GM19463 (cell line): Measurements from ENCODE around the gene LDLRAD4.

Experiments
- ATAC-seq: cut with Tn5 transposase; IDR thresholded peaks from one replicate; pipeline ENCODE4 v1.9.1; 2021; ENCODE audit warnings: mild to moderate bottlenecking, moderate library complexity; ENCODE audit not compliant: unreplicated experiment

Gene LDLRAD4

DNA sequence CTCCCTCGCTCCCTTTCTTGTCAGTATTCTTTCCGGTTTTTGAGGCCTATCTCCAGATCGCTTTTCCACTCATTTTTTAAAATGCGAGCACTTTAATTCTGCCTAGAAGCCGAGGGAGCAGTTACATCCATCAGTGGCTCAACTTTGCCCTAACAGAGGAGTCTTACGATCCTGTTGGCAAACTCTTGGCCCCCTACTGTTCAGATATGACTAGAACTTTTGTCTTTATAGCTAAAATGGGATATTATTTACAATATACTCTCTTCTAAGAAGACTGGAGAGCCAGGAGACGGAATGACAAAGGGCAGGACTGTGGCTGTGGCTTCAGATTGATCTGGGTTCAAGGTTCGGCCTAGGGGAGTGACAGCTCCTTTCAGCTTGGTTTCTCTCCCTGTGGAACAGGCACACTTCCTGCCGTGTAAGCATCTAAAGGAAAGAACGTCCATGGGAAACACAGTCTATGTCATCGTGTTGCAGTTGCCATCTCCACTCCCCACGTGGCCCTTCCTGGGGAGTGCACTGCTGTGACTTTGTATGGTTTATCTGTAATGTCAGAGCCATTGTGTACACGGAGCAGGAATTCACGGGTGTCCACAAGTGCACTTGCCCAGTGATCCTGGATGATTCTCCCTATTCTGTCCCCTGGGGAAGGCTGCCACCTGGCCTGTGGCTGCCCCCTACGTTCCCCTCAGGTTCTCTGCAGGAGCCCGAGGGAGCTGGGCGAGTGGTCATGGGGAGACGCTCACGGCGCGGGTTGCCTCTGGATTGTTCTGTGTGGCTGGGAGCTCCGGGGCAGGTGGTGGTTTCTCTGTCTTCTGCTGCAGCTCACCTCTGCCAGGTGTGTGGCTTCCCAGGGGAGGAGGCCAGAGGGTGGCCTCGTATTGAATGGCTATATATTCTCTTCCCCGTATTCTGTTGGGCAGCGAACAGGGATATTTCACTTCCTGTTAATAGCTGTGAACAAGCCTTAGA is 222.0 kb downstream of the LDLRAD4 start:
- no peak for ATAC-seq

DNA sequence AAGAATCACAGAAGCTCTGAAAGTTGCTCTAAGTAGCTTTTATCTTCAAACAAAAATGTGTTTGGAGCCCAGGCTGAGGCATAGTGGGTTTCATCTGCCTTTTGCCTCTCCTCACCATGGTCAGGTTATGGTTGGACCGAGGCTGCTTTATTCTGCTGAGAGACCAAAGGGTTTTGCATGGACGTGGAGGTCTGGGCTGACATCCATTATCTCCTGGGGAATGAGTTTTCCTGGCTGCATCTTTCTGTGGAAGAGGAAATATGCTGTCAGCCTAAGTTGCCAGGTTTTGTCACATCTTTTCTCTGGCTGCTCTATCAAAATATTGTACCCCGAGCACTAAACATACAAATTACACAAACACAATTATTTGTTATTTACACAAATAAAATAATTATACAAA is 223.2 kb downstream of the LDLRAD4 start:
- no peak for ATAC-seq

DNA sequence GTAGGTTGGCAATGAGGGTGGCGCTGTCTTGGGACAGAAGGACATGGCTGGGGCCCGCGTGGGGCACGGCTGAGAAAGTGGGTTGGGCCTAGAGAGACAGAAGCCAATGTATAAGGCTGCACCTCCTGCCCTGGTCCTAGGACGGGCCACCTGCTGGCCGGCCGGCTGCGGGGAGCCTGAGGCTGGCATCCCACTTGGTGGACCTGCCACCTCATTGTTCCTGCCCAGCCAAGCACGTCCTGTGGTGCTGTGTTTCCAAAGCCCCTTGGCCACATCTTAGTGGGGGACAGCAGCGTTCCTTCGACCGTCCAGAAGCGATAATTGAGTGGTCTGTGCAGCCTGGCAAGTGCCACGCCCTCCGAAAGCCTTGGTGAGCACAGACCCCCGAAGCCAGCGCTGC is 223.9 kb downstream of the LDLRAD4 start:
- no peak for ATAC-seq

DNA sequence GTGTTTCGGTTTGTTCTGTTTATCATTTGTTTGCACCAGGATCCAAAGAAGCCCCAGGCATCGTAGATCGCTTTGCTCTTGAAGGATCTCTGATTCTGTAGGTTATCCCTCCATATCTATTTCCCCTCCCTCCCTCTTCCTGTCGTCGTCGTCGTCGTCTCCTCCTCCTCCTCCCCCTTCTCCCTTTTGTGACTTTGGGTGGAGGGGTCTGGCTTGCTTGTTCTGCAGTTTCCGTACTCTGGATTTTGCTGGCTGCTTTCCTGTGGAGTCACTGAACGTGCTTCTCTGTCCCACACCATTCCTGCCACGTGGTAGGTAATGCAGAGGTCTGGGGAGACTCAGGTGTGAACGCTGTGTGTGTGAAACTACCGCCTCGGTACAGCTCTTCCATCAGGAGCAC is 225.0 kb downstream of the LDLRAD4 start:
- ATAC-seq: no peak

DNA sequence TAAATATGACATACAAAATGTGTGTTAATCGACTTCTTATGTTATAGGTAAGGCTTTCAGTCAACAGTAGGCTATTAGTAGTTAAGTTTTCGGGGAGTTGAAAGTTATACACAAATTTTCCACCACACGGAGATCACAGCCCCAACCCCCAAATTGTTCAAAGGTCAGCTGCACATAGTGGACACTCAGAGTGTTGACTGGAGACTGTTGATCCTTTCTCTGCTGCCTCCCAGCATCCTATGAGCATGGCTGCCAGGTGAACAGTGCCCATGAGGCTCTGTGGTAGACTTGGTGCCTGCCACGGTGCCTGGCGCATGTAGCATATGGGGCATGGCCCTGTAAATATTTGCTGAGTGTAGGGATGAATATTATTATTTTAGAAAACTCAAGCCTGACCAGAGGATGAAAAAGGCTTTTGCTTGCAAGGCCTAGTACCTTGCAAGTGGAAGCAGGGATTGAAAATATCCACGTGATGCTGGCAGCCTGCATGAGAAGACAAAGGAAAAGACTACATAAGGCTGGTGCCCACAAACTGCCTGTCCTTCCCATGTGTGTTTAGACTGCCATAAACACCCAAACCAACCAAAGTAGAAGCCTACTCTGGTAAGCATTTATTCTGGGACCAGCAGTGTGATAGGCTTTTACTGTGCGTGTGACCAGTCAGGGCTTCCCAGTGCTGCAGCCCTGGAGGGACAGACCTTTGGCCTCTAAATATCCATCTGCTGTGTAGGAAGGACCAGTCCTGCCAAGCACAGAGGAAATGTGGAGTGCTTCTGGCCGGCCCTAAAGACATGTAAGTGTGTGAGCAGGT is 226.1 kb downstream of the LDLRAD4 start:
- no peak for ATAC-seq

DNA sequence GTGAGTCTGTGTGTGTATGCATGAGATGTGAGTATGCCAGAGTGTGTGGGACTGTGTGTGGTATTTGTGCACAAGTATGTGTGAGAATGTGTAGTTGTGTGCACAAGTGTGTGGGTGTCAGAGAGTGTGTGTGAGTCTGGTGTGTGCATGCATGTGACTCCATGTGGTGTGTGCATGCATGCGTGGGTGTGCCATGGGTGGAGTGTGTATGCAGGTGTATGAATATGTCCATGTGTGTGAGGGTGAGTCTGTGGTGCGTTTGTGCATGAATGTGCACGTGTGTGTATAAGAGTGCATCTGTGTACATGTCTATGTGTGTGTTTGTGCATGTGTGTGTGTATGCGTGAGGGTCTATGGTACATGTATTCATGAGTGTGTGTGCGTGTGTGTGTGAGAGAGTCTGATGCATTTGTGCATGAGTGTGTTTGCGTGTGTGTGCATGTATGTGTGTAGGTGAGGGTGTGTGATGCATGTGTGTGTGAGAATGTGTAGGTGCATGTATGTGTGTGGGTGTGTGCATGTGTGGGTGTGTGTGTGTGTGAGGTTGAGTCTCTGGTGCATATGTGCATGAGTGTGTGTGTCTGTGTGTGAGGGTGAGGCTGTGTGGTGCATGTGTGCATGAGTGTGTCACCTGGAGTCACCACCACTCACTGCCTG is 226.8 kb downstream of the LDLRAD4 start:
- ATAC-seq: no peak

DNA sequence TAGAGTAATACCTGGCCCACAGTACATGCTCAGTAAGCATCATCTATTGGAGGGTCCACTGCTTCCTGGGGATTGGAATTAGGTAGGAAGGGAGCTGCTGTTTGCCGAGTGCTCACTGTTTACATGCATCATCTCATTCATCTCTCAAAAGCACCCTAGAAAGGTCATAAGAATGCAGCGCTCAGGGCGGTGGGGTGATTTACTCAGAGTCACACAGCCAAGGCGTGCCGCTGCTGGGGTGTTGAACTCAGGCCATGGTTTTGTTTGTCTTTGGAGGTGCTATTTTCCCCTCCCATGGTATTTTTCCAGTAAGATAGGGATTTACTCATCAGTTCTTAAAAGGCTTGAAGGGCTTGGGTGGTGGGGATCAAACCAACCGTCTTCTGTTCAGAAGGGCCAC is 227.5 kb downstream of the LDLRAD4 start:
- no peak for ATAC-seq

DNA sequence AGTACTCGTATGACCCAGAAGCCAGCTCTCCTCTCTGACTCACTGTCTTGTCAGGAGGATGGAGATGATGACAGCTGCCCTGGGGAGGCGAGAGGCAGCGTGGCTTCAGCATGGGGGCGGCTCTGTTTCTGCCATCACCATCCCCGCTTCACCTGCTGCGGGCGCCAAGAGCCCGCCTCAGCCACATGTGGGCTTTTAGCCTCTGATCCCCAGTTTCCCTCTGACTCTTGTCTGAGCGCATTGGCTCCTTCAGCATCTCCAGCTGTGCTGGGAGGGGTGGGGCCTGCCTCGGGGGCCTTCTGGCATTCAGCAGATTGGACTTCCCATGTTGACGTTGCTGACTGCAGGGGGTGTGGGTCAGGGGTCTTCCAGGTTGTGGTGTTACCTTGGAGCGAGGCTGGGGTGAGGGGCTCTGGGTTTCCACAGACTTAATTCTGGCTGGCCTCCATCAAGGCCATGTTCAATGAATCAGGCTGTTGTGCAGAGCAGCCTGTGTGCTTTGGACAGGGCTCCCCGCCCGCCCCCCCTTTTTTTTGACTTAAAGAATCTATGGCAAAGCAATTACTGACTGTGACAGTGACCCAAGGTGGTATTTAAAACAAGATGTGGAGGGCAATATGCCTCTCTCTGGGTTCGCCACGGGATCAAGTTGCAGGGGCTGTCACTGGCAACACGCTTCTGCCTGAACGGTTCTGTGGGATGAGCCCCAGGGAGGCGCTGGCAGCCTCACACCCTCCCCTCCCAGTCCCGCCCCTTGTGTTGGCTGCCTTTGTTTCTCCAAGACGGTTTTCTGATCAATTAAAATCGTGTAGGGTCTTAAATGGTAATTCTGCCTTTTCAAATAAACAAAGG is 228.3 kb downstream of the LDLRAD4 start:
- ATAC-seq: peak; percentile 44

DNA sequence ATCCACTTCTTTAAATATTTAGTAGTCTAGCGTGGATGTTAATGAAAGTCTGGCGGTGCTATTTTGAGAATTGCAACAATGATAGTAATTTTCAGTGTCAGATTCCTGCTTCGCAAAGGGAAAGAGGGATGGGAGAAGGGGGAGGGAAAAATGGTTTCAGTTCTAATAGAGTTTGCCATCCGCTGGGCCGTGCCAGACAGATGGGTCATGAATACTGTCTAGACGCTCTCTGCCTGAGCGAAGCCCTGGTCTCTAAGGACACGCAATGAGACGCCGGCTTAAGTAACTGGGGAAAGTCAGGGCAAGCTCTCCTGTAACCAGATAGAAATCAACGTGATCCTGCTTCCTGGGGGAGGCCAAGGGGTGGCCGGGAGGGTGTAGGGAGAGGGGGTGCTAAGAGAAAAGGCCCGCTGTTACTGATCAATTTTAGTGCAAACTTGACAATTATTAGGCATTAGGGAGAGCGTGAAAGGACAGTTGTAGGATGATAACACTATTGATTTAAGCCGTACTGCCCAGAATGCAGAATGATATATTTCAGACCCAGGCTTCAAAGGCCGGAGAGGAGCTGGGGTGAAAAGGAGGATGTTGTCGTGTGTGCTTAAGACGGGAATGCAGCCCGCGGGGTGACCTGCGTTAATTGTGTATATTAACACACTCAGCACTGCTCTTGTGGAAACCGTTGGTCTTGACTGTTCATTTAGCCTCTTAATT is 229.2 kb downstream of the LDLRAD4 start:
- ATAC-seq: no peak

DNA sequence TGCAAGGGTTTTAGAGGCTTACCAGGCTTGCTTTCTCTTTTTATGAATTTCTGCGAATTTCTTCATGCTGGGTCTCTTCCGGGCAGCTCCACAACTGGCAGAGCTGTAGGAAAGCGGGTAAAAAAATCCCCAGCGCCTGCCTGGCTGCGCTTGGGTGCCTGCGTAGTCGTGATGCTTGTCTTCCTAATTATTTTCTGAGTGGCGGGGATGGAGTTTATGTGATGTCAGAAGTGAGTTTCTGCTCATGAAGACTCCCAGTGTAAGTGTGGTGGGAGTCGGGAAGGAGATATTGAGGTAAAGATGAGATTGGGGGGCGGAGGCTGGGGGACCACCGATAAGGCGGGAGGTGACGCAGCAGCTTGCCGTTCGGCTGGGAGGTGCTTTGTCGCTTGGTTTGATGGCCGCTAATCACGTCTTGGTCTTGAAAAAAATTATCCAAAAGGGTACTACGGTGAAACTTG is 229.8 kb downstream of the LDLRAD4 start:
- ATAC-seq: no peak

DNA sequence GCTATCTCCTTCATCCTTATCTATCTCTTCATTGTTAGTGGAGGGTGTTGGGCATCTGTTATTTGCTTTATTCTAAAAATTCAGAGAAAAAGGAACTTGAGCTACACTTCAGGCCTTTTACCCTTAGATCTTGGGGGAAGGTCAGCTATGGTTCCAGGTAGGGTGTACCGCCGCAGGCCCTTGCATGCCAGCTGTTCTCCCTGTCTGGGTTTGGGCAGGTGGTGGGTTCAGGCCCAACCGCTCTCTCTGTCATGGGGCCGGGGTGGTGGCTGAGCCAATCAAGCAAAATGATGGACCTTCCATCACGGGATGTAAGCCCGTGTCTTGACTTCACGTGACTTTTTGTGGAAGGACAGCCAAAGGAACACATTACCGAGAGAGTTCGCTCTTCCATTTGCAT is 231.1 kb downstream of the LDLRAD4 start:
- no peak for ATAC-seq

DNA sequence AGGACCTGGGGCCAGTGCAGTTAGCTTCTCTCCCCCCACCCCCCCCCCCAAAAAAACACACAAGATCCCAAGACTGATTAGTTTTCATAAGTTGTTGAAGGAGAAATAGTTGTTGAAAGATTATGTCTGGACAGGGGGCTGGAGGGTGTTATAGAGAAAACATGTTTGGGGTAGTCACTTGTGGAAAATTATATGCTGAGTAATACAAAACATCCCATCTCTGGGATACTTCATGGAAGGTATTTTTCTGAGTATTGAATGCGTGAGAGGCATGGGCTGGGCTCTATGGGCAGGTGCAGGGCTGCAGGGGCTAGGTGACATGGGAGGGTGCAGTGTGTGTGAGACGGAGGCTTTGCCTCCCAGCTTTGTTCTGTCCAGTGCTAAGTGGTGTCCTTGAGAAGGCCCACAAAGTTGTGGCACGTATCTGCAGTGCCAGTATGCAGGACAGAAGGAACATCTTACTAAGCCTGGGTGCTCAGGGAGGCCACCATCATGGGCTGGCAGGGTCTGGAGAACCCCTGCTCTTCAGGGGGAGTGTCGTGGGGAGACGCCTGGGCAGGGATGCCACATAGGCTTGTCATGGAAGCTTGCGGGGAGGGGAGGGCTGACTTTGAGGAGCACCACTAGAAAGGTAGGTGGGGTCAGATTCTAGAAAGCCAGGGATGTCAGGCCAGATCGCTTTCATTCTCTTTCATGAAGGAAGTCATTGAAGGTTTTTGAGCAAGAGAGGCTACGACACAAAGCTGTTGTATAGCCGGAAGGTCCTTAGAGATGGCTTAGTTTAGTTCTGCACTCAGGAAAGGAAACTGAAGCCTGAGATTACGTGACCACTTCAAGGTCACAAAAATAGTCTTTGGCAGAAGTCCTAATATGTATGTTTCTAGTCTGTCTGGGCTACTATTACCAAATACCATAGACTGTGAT is 232.0 kb downstream of the LDLRAD4 start:
- peak; percentile 56 for ATAC-seq

DNA sequence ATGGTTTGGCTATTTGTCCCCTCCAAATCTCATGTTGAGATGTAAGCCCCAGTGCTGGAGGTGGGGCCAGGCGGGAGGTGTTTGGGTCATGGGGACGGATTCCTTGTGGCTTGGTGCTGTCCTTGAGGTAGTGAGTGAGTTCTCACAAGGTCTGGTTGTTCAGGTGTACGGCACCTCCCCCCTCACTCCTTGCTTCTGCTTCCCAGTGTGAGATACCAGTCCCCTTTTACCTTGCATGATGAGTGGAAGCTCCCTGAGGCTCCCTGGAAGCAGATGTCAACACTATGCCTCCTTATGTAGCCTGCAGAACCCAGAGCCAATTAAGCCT is 232.6 kb downstream of the LDLRAD4 start:
- ATAC-seq: no peak

DNA sequence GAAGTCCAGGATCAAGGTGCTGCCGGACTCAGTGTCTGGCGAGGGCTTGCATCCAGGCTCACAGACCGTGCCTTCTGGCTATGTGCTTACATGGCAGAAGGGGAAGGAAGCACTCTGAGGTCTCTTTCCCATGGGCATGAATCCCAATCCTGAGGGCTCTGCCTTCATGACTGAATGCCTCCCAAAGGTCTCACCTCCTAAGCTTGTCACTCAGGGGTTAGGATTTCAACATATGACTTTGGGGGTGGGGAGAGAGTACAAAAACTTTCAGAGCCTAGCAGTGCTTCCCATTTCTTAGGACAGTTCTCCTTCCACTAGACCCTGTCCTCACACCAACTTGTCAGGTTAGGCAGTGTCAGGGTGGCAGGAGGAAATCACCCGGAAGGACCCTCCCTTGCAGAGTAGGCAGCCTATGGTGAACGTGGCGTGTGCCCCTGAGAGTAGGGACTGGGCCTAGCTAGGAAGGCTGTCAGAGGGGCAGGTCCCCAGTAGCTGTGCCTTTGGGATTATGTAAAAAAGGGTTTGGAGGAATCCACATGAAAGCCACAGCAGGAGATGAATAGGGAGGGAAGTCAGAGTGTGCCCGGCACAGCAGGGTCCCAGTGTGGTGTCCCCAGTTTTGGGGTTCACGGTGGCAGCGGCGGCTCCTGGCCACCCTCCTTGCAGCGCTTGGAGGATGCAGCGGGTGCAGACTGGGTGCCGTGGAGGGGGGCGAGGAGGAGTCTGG is 233.3 kb downstream of the LDLRAD4 start:
- no peak for ATAC-seq

DNA sequence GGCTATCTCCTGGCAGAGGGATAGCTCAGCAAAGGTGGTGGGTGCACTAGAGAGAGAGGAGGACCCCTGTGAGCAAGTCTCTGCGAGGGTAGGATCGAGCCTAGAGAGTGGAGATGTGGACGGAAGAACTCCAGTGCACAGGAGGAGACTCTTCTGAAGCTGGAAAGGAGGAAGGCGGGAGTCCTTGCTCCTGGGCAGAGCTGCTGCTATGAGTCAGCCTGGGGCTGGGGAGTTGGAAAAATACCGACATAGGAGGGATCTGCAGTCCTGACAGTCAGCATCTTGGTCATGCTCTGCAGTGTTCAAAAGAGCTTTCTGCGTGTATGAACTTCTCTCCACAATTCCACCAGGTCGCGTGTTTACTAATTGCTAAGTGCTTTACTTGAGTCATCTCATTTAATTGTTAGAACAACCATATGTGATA is 233.8 kb downstream of the LDLRAD4 start:
- no peak for ATAC-seq

DNA sequence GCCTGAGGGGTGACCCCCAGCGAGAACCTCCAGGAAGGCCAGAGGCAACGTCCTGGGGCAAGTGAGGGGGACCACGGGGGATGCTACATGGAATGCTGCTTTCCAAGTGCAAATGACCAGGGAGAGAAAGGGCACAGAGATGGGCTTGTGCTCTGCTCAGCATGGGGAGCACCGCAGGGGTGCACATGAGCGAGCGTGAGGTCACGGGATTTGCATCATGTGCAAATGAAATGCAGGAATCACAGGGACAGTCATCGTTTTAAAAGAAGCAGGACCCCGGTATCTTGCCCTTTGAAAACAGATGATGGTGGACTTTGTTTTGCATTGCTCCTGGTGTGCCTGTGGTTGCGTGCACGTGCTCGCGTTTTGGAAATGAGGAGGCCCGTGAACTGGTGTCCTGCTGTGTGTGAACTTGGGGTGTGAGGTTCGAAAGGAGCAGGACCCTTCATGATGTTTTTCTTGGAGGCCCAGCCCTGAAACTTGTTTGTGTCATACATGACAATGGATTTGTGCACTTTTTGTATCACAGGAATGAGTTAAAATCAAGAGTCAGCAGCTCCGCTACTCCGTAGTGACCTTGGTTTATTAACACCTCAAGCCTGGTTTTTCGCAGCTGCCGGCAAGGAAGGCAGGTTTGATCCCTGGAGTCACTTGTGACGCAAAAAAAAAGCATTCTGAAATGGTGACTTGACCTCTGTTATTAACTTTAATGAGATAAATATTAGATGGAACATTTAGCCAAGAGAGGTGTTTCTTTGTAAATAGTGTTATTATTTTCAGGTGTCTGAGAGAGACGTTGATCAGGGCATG is 234.5 kb downstream of the LDLRAD4 start:
- ATAC-seq: no peak

DNA sequence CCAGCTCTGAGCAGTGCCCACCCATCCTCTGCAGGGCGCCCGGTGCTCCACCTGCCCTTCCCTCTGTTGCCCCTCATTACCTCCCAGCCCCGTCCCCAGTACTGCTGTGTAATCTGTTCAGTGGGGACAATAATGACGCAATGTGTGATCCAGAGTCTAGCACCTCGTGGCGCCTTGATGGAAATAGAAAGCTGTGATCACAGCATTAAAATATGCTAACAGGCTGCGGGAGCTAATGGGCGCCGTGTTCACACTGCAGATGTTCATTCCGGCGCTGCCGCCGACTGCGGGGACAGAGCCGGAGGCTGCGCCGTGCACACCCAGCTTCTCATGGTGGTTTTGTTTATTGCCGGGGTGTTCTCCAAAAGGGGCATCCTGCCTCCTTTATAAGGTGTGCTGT is 235.2 kb downstream of the LDLRAD4 start:
- ATAC-seq: no peak
